Cardiac muscle cell (in vitro differentiated cells and primary cell): ENCODE data around the gene LENG1. TPM values are rescaled to one million over a fixed set of nuclear protein-coding genes. Genes with fewer than 3 reads are reported as not detected.

Experiments used
- DNase-seq, 2 donors: peaks; one replicate each; pipeline versions ENCODE4 v3.0.0 to v3.0.0-alpha.2; 2010 to 2017; ENCODE audit warnings: low read depth in 1 of 2, low spot score in 1 of 2
- H3K27ac ChIP-seq: fragments of 200-600 bp; sonication (generic); 2 replicates; pipeline ENCODE4 v1.5.1; 2016
- H3K27me3 ChIP-seq: fragments of 200-600 bp; sonication (generic); 2 replicates; pipeline ENCODE4 v1.6.0; 2016; ENCODE audit warnings: control low read depth
- H3K36me3 ChIP-seq: fragments of 200-600 bp; sonication (generic); 2 replicates; pipeline ENCODE4 v1.5.1; 2016; ENCODE audit warnings: control low read depth
- H3K4me1 ChIP-seq: fragments of 200-600 bp; sonication (generic); 2 replicates; pipeline ENCODE4 v1.8.1; 2017; ENCODE audit warnings: low read depth, mild to moderate bottlenecking, mixed run types
- H3K4me3 ChIP-seq: fragments of 200-600 bp; sonication (generic); 2 replicates; pipeline ENCODE4 v1.5.1; 2016; ENCODE audit warnings: mild to moderate bottlenecking
- H3K9me3 ChIP-seq: fragments of 200-600 bp; sonication (generic); 2 replicates; pipeline ENCODE4 v1.5.1; 2017; ENCODE audit warnings: low read depth, mild to moderate bottlenecking, control low read depth
- polyA plus RNA-seq: library from polyadenylated mRNA; unstranded; fragments of >200 nt; fragmentation: Nextera tagmentation; extraction: Ambion mirVana; gene quantifications from 2 replicates; pipeline ENCODE4 v1.2.1, GENCODE V29; 2016
- total RNA-seq: library from RNA; depleted of rRNA; stranded (reverse); fragments of >200 nt; gene quantifications from 2 replicates; pipeline ENCODE4 v1.2.3, GENCODE V29; 2016
- TF ChIP-seq, protein P1 (sequence below): IDR thresholded peaks from 2 replicates; pipeline ENCODE4 v1.5.1; 2012; ENCODE audit warnings: low read depth, mild to moderate bottlenecking, low read length

LENG1 gene
- total and polyA plus RNA-seq, 2 experiments from 2014 or later = 10.6 to 10.8 TPM

DNA sequence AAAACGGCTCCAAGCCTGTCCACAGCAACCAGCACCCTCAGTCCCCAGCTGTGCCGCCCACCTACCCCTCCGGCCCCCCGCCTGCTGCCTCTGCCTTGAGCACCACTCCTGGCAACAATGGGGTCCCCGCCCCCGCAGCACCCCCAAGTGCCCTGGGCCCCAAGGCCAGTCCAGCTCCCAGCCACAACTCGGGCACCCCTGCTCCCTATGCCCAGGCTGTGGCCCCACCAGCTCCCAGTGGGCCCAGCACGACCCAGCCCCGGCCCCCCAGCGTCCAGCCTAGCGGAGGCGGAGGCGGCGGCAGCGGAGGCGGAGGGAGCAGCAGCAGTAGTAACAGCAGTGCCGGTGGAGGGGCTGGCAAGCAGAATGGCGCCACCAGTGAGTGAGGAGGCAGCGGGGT lies 11.4 kb downstream of the LENG1 start:
- H3K36me3 ChIP-seq = peaks cover 77% of the 10 kb centered on the region
- TF ChIP-seq, protein P1, sequence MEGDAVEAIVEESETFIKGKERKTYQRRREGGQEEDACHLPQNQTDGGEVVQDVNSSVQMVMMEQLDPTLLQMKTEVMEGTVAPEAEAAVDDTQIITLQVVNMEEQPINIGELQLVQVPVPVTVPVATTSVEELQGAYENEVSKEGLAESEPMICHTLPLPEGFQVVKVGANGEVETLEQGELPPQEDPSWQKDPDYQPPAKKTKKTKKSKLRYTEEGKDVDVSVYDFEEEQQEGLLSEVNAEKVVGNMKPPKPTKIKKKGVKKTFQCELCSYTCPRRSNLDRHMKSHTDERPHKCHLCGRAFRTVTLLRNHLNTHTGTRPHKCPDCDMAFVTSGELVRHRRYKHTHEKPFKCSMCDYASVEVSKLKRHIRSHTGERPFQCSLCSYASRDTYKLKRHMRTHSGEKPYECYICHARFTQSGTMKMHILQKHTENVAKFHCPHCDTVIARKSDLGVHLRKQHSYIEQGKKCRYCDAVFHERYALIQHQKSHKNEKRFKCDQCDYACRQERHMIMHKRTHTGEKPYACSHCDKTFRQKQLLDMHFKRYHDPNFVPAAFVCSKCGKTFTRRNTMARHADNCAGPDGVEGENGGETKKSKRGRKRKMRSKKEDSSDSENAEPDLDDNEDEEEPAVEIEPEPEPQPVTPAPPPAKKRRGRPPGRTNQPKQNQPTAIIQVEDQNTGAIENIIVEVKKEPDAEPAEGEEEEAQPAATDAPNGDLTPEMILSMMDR = no peak
- no peaks in the 10 kb centered on the region for H3K9me3 ChIP-seq
- H3K4me1 ChIP-seq = no peaks in the 10 kb centered on the region
- H3K4me3 ChIP-seq = no peak overlapping the region
- H3K27ac ChIP-seq = no peak overlapping the region
- no peaks in the 10 kb centered on the region for H3K27me3 ChIP-seq
- no peak for DNase-seq

DNA sequence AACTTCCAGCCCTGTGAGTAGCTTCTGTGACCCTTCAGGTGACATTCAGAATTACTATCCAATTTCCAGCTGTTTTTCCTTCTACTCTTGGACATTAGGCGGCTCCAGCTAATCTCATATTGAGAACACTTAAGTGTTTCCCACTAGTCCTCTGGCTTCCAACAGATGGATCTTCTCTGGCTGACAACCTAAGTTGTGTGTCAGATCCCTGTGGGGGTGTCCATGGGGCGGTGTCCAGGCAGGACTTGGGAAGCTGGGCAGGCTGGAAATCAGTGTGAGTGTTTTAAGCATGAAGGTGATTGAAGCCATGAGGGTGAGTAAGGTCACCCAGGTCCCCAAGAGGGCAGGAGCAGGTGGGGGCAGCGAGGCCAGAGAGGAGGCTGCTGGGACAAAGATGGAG lies 11.8 kb downstream of the LENG1 start:
- H3K9me3 ChIP-seq = no peaks in the 10 kb centered on the region

DNA sequence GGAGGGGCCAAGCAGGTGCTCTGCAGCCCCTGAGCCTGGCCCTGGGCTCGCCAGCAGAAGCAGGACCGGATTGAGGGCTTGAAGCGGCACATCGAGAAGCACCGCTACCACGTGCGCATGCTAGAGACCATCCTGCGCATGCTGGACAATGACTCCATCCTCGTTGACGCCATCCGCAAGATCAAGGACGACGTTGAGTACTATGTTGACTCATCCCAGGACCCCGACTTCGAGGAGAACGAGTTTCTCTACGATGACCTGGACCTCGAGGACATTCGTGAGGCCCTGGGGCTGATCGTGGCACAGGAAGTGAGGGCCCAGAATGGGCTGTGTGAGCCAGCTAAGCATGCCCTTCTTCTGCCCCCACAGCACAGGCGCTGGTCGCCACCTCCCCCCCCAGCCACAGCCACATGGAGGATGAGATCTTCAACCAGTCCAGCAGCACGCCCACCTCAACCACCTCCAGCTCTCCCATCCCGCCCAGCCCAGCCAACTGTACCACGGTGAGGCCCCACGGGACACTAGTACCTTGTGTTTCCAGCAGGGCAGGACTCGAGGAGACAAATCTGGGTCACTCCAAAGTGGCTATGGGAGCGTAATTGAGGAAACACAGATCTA lies 13.9 kb downstream of the LENG1 start:
- no peak overlapping the region for H3K4me3 ChIP-seq
- H3K36me3 ChIP-seq = peaks cover 62% of the 10 kb centered on the region
- no peak overlapping the region for H3K27ac ChIP-seq
- TF ChIP-seq, protein P1 = no peak
- no peak for DNase-seq
- H3K4me1 ChIP-seq = no peaks in the 10 kb centered on the region
- no peaks in the 10 kb centered on the region for H3K9me3 ChIP-seq
- no peaks in the 10 kb centered on the region for H3K27me3 ChIP-seq

More for the DNA sequence above, 11.8 kb downstream of the LENG1 start:
- Histone ChIP-seq H3K4me3 (no peak overlapping the region), H3K27ac (no peak overlapping the region), H3K36me3 (peaks cover 77% of the 10 kb centered on the region), H3K27me3 (no peaks in the 10 kb centered on the region), H3K4me1 (no peaks in the 10 kb centered on the region)
- TF ChIP-seq, protein P1 = no peak
- peak in 1 of 2 donors; percentile 31 for DNase-seq

DNA sequence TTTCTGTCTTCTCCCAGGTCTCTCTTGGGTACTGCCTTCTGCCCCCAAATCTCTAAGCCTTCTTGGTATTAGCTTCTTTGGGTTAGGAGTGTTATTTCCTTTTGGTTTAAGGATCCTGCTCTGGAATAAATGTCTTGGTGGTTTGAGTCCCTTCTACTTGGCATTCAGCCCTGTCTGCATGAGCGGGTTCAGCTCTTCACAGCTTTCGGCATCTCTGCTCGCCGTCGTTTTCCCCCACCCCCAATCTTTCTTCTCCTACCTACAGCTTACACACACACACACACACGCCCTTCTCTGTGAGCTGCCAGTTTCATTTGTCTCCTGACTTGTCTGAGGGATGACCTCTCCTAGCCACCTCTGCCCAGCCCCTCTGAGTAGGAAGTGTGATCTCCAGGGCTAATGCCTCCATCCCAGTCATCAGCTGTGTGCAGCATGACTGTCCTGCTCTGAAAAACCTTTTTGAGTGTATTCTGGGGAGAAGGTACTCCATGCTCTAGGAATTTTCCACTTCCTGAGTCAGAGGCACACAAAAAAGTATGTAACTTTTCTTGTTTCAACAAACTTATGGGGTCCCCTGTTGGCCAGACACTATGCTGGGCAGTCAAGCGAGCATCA lies 17.2 kb downstream of the LENG1 start:
- Histone ChIP-seq H3K4me1 (no peaks in the 10 kb centered on the region), H3K27ac (no peak overlapping the region), H3K4me3 (no peak overlapping the region), H3K36me3 (peaks cover 42% of the 10 kb centered on the region), H3K9me3 (no peaks in the 10 kb centered on the region), H3K27me3 (no peaks in the 10 kb centered on the region)
- no peak for DNase-seq
- TF ChIP-seq, protein P1 = no peak

DNA sequence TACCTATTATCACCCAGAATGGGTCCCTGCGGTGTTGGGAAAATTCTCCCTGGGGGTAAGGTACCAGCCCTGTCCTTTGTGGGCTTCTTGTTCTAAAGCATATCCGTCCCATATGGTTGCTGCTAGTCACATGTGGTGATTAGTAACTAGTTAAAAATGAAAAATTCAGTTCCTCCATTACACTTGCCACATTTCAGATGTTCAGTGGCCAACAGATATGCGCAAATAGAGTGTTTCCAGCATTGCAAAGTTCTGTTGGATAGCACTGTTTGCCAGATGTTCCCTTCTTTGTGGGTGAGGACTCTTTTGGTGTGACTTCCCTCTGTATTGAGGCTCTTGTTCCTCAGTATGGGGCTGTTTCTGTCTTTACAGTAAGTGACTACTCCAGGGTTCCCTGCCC lies 18.2 kb downstream of the LENG1 start:
- H3K27me3 ChIP-seq = no peaks in the 10 kb centered on the region
- H3K4me1 ChIP-seq = no peaks in the 10 kb centered on the region
- no peak overlapping the region for H3K4me3 ChIP-seq
- DNase-seq = no peak
- H3K9me3 ChIP-seq = no peaks in the 10 kb centered on the region
- no peak overlapping the region for H3K27ac ChIP-seq
- H3K36me3 ChIP-seq = peaks cover 34% of the 10 kb centered on the region
- TF ChIP-seq, protein P1 = no peak
